HG03575 (cell line): ENCODE results near the gene NTRK3.
"Not testable (repeated sequence)": the region's sequence is repeated elsewhere in the genome, so short reads cannot be mapped to it uniquely, and the experiment has no call there.

Source experiments
- ATAC-seq: cut with Tn5 transposase; IDR thresholded peaks from one replicate; pipeline ENCODE4 v1.9.1; 2021; ENCODE audit not compliant: unreplicated experiment, insufficient number of reproducible peaks, low FRiP score; ENCODE audit errors: extremely low read depth

NTRK3 gene

DNA sequence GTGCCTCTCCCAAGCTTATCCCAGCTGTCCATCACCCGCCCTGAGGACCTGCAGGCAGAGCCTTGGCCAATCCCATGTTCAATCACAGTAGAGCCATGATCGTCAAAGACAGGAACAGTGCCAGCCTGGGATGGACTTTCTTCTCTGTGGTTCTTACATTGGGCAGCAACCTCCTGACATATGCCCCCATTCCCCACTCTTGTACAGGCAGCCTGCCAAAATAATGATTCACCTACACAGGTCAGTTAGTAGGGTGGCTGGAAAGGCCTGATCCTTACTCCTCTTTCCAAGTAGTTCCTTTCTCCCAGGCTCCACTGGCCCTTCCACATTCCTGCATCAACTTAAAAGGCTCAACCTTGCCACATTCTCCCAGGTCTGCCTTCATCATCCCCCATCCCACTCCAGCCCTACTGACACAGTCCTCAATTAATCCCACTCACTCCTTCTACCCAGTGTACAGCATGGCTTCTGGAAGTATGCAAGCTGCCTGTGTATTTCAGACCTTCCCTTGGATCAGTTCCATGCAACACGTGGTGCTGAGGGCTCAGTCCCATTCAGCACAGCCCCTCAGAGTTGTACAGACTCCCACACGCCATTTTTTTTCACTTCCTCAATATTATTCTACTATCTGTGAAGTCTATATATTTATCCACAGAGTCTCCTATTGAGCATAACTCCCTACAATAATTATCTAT lies 189.8 kb downstream of the NTRK3 start:
- ATAC-seq = no peak

DNA sequence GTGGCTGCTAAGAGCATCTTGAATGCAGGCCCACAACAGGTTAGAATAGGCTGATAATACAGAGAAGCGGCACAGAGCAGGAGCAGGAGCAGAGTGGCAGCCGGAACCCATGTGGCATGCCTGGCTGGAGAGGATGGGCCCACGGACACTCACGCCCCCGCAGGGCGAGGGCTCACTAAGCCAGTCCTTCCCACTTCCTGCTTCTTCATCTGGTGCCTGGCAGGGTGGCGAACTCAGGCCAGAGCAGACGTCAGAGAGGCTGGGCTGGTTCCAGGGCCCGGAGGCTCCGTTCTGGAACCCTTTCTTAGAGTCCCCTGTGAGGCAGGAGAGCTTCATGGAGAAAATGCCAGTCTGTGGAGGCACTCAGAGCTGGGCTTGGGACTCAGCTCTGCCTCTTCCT lies 195.1 kb downstream of the NTRK3 start:
- ATAC-seq = no peak

DNA sequence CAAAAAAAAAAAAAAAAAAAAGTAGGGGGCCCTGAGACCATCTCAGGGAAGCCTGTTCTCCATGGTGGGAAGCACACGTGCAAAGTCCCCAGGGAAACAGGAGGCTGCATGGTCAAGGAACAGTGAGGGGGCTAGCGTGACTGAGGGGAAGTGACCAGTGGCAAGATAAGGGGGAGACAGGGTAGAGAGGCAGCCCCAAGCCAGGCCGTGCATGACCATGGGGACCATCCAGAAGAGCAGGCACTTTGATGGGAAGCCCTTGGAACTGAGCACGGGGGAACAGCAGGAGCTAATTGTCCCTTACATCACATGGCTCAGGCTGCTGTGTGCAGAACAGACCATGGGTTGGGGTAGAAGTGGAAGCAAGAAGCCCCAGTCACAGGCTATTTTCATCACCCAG lies 196.2 kb downstream of the NTRK3 start:
- ATAC-seq = no peak

DNA sequence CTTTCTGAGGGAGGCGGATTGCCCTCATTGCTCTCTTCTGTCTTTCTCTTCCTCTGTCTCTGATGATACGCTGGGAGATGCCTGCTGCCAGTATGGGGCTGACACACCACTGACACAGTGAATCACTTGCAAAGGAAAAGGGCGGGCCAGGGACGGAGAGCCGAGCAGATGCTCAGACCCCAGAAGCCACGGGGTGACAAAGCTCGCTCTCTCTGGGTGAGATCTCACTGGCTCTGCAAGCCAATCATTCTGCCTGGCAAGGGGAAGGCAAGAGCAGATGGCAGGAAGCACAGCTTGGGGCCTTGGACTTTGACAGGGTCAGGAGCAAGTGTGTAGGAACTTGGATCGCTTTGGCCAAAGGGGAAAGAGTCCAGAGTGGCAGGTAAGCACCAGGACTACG lies 198.7 kb downstream of the NTRK3 start:
- no peak for ATAC-seq

DNA sequence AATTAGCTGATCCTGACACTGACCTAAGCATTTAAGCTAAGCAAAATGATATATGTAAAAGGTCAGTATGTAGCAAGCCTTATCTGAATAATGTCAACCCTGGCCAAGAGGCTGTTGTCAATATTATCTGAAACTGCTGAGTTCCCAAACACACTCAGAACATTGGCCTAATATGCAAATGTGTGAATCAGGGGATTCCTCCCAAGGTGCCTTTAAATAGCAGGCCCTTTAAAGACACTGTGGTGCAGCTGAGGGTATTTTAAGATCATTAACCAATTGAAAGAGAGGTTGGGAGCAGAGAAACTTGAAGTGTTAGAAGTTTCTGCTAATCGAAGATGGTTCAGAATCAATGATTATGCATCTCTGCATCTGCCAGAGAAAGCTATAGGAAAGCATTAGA lies 207.0 kb downstream of the NTRK3 start:
- no peak for ATAC-seq

DNA sequence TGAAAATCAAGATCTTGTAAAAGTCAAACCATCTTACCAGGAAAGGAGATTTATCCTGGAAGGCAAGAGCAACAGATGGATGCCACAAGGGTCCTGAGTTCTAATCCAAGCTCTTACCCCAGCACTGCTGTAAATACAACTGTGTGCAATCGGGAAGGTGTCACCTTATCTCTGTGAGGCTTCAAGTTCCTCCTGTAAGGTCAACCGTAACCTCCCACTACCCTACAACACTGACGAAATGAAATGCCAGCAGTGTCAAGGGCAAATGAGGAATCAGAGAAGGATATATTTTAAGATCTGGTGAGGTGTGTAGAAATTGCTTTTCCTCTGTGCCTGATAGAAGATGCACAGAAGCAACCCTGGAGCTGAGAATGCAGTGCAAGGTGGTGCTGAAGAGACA lies 207.8 kb downstream of the NTRK3 start:
- no peak for ATAC-seq

DNA sequence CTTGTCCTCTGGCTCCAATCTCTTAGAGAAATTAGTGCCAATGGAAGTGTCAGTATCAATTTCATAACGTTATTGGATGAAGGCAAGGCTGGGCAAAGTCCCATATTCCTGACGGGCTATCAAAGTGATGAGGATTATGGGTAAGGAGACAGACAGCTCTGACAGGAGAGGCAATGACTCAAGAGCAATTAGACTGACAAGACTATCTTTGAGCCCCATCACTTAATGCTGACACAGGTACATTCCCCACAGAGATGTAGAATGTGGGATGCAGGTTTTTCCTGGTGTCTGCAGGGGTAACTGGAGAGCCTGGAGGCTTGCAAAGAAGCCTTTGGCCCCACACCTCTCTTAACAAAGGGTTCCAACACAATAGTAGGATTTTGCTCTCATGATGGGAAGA lies 208.3 kb downstream of the NTRK3 start:
- no peak for ATAC-seq

DNA sequence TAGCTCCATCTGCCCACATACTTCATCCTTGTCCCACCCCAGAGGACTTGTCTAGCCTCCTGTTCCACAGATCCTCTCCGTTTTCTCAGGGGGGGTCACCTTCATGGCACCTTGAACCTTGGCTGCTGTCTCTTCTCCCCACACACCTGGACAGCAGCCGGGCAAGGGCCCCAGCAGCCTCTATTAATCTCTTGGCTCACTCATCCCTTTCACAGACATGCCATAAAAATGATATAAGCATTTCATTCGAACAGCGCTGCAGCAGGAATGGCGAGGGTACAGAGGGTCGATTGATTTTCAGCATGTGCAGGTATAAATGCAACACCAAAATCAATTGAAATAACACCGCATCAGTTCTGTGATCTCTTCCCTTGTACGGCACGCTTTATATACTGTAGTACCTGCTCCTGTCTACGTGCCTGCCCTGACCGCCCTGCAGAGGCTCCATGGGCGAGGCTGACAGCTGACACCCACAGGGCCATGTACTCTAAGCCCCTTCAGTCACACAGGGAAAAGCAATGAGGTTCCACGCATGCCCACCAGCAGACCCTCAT lies 209.9 kb downstream of the NTRK3 start:
- ATAC-seq = no peak

DNA sequence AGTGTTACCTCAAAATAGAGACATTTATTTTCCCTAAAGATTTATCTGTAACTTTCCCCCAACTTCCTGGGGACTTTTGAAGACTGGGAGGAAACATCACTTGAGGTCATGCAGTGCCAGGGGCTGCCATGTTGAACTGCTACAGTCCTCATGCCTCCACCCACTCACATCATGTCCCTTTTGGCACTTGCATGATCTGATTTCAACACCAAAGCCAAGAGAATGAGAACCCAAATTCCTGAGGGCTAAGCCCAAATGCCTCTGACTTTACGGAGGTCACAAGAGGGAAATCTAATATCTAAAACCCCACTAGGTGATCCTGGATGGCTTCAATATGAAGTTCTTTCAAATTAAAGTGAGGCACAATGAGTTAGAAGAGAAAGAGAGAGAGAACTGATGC lies 213.1 kb downstream of the NTRK3 start:
- ATAC-seq = no peak

DNA sequence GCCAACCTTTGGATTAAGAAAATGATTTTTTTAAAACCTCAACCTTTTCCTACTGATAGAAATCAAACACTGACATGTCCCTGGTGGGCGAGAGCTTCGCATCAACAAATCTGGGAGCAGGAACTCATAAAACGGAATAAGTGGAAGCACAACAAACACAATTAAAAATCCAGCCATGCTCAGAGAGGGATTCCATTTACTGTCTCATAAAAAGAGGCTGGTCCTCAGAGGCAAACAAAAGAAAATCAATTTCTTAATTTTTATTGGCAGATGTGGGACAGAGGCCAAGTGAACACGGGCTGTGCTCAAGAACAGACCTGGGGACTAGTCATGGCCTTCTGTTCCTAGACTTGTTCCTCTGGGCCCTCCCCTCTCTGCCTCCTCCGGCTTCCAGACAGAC lies 214.5 kb downstream of the NTRK3 start:
- ATAC-seq = no peak

DNA sequence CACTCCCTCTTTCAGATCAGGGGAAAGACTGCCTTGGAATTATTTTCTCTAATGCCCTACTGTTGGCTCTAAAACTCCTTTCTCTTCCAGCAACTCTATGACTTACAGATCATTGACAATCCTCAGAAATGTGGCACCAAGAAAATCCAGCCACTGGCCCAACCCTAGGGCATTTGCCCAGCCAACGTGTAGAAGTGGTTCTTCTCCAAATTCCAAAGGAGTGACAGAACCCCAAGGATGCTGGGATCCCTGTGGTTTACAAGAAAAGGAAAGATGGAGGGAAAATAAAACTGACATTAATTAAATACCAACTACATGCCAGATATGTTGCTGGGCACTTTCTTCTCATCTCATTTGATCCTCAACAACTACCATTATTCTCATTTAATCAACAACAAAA lies 216.0 kb downstream of the NTRK3 start:
- no peak for ATAC-seq

DNA sequence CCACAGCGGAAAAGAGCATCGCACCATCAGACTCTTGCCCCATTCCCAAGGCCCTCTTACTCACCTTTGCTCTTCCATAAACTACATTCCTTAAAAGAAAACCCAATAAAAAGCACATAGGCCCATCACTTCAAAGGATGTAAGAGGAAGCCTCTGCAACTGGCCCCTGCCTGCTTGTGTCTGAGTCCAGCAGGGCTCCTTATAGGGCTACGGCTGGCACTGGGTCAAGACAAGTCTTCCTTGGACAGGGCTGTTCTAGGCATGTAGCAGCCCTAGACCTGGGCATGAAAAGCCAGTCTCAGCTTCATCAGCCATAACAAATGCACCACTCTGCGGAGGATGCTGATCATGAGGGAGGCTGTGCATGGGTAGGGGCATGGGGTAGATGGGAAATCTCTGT lies 218.3 kb downstream of the NTRK3 start:
- no peak for ATAC-seq

DNA sequence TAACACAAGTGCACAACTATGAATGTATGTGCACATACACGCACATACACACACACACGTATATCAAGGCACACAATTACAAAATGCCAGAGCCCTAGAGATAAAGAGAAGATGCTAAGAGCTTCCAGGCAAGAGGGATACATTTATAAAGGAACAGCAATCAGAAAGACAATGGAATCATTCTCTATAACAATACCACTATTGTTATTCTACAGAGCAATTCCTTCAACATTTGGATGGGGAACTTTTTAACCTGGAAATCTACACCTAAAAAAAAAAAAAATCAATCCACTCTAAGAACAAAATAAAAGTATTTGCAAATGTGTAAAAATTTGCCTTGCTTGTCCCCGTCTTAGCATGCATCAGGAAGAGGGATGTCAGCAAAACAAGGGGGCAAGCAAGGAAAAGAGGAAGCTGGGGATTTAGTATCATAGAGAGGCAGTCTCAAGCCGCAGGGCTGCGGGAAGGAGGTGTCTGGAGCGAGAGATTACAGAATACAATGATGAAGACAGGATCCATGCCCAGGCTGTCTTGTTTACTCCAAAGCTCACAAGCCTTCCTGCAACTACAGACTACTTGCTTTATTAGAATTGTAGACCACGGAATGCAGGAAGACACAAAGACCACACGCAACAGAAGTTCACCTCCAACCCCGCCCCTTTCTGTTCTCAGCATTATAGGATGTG lies 220.2 kb downstream of the NTRK3 start:
- ATAC-seq = no peak

DNA sequence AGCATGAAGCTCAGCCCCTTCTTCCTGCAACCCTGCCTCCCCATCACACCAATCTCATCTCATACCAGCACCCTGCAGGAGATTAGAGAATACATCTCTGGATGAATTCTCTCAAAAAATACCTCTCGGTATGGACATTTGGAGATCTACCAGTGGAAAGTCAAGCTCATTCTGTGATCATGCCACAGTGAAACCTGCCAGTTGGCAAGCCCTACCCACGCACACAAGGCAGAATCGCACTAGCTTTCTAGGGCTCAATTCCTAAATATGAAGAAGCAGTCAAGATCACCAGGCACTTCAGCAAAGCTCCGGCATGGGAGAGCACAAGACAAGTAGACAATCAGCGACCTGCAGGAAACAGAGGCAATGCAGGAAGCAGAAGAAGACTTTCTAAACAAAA lies 221.2 kb downstream of the NTRK3 start:
- ATAC-seq = no peak

DNA sequence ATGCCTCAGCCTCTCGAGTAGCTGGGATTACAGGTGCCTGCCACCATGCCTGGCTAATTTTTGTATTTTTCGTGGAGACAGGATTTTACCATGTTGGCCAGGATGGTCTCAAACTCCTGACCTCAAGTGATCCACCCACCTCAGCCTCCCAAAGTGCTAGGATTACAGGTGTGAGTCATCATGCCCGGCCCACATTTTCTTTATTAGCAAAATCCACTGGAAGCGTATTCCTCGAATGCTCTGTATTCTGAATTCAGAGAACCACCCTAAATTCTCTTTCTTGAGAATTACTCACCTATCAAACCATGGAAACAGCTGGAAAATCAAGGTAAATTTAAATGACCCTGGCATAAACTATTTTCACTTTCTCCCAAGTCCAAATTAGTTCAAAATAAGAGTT lies 223.1 kb downstream of the NTRK3 start:
- not testable (repeated sequence) for ATAC-seq

DNA sequence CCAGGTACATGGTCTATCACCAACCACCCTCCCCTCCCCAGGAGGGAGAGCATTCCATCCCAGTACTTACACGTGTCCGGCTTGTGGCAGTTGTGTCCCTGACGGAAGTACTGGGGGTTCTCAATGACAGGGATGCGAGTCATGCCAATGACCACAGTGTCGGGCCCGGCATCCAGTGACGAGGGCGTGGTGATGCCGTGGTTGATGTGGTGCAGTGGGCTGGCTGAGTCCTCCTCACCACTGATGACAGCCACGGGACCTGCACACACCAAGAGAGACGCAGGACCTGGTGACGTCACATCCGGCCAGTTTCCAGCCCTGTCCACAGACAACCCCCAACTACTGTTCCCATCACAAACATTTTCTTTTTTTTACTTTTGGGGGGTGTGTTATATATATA lies 223.8 kb downstream of the NTRK3 start:
- no peak for ATAC-seq

DNA sequence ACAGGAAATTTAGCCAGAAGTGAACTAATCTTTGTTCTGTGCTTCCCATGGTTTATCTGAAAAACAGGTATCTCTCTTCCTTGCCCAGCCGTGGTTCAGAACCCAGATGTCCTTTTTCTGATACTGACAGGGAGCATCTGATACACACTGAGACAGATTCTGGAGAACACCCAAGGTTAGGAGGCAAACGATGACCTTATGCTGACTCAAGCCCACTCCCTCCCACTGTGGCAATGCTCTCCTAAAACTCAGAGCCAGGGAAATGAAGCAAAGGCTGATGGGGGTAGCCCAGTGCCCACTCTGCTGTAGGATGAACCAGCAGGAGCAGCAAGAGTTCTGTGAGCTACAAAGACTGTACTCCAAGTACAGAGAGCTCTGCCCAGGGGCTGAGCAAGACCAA lies 225.1 kb downstream of the NTRK3 start:
- ATAC-seq = no peak

DNA sequence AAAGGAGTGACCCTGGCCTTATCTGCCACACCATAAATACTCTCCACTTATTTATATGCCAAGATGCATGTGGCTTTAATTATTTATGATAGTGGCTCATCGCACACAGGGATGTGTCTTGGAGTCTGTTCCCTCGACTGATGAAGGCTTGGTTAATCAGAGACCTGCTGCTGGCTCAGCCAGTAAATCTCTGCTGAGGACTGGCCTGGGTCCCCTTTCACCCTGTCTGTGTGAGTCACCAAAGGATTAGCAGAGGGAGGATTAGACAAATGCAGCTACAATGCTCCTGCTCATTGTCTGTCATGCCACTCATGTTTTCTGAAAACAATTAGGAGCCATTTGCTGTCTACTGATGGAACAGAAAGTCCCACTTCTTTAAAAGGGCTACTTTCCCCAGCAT lies 226.8 kb downstream of the NTRK3 start:
- ATAC-seq = no peak

DNA sequence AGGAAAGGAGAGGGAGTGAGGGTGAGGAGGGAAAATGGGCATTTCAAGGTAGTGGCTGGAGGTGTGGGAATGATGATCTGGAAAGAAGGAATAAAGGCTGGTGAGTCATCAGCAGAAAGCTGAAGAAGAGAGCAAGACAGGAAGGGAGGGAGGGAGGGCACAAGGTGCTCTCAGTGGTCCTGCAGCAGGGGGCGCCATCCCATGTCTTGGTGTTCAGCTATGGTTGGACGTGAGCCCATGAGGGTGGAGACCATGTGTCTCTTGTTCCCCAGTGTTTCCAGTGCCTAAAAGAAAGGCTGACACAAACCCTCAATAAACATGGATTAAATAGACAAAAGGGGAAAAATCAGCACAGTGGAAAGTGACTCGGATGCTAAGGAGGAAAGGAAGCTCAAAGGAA lies 228.5 kb downstream of the NTRK3 start:
- no peak for ATAC-seq

DNA sequence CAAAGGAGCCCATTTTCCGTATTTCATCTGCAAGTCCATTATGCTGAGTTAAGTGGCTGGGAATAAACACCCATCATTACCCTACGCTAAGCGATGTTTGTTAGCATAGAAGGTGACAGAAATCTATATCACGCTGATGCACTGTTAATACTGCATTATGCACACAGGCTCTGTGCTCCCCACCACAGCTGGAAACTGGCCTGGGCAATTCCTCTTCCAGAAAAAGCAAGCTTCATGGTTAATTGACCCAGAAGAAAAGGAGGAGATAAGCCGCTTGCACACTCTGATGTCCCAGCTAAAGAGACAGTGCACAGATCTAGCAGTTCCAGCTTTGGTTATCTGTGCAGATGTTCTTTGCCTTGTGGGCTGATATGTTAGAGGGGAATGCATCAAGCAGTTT lies 232.6 kb downstream of the NTRK3 start:
- no peak for ATAC-seq

DNA sequence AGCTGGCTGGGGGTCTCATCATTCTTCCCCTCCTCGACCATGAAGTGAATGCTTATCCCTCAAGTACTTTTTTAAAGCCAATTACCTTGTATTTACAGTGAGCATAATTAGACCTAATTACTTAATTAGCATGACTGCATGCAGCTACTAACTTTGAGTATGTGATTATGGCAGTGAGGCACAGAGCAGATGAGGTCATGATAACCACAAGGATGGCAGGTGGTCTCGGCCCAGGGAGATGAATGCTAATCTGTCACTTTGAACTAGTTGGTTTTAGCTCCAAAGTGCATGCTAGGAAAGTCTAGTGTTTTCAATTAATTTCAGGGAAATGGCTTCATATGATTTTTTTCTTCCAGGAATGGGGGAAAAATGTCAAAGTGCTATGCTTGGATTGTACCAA lies 233.8 kb downstream of the NTRK3 start:
- no peak for ATAC-seq
